Effector memory CD4-positive, alpha-beta T cell (primary cell): ENCODE results near the gene CGB8.
A peak's percentile ranks its signal among the peaks of the same experiment; 100 is the strongest.
"Not testable (repeated sequence)": the region's sequence is repeated elsewhere in the genome, so short reads cannot be mapped to it uniquely, and the experiment has no call there.

ENCODE experiments used
- DNase-seq, 3 donors: peaks; one replicate each; pipeline ENCODE4 v3.0.0-alpha.2; 2020
- H3K27ac ChIP-seq: 2 replicates; pipeline ENCODE4 v1.7.0; 2013; ENCODE audit warnings: mild to moderate bottlenecking, low read length, moderate library complexity; ENCODE audit not compliant: insufficient read depth, poor library complexity, severe bottlenecking
- H3K27me3 ChIP-seq: replicated peaks from 2 replicates; pipeline ENCODE4 v1.7.0; 2013; ENCODE audit warnings: mild to moderate bottlenecking, low read length; ENCODE audit not compliant: insufficient read depth, control insufficient read depth, poor library complexity, severe bottlenecking
- H3K36me3 ChIP-seq: 2 replicates; pipeline ENCODE4 v1.7.0; 2013; ENCODE audit warnings: mild to moderate bottlenecking, low read length, moderate library complexity; ENCODE audit not compliant: control insufficient read depth, insufficient read depth
- H3K4me1 ChIP-seq: 2 replicates; pipeline ENCODE4 v1.7.0; 2013; ENCODE audit warnings: low read length, mild to moderate bottlenecking; ENCODE audit not compliant: control insufficient read depth, insufficient read depth, poor library complexity, severe bottlenecking
- H3K4me3 ChIP-seq: 2 replicates; pipeline ENCODE4 v1.7.0; 2013; ENCODE audit warnings: low read length, low read depth, mild to moderate bottlenecking; ENCODE audit not compliant: insufficient read depth, poor library complexity, severe bottlenecking
- H3K9me3 ChIP-seq: 2 replicates; pipeline ENCODE4 v1.7.0; 2013; ENCODE audit warnings: mild to moderate bottlenecking, low read length, moderate library complexity; ENCODE audit not compliant: control insufficient read depth

Gene CGB8

GRCh38 chr19:49084206-49085019 is 35.5 kb upstream of the CGB8 start:
- DNase-seq, result no peak
- Histone ChIP-seq H3K4me1 (peaks cover 16% of the 10 kb centered on the region), H3K27ac (peak overlapping the region; percentile 84), H3K4me3 (peak overlapping the region; percentile 74), H3K36me3 (peaks cover 14% of the 10 kb centered on the region), H3K9me3 (no peaks in the 10 kb centered on the region), H3K27me3 (no peaks in the 10 kb centered on the region)

GRCh38 chr19:49081273-49081672 is 32.4 kb upstream of the CGB8 start:
- Histone ChIP-seq H3K36me3 (no peaks in the 10 kb centered on the region), H3K4me1 (peaks cover 4% of the 10 kb centered on the region), H3K4me3 (no peak overlapping the region), H3K27ac (no peak overlapping the region), H3K9me3 (no peaks in the 10 kb centered on the region), H3K27me3 (no peaks in the 10 kb centered on the region)
- DNase-seq, result no peak

DNA sequence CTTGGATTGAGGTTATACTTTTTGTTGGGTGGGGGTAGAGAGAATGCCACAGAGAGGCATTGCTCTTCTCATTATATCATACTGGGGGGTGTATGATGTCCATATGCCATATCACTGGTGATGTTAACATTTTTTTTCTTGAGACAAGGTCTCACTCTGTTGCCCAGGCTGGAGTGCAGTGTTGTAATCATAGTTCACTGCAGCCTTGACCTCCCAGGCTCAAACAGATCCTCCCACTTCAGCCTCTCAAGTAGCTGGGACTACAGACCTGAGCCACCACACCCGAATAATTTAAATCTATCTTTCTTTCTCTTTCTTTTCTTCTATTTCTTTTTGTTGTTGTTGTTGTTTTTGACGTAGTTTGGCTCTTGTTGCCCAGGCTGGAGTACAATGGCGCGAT is 31.5 kb upstream of the CGB8 start:
- no peaks in the 10 kb centered on the region for H3K4me1 ChIP-seq
- H3K27ac ChIP-seq, result no peak overlapping the region
- H3K36me3 ChIP-seq, result no peaks in the 10 kb centered on the region
- no peaks in the 10 kb centered on the region for H3K27me3 ChIP-seq
- no peaks in the 10 kb centered on the region for H3K9me3 ChIP-seq
- no peak for DNase-seq
- H3K4me3 ChIP-seq, result no peak overlapping the region

DNA sequence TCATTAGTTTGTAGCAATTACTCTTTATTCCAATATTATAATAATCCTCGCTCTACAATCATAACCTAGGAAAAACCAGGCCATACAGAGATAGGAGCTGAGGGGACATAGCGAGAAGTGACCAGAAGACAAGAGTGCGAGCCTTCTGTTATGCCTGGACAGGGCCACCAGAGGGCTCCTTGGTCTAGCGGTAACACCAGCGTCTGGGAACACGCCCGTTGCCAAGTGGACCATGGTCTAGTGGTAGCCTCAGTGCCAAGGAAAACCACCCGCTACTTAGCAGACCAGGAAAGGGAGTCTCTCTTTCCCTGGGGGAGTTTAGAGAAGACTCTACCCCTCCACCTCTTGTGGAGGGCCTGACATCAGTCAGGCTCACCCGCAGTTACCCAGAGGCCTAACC is 26.0 kb upstream of the CGB8 start:
- not testable (repeated sequence) for H3K9me3 ChIP-seq, H3K36me3 ChIP-seq, H3K4me1 ChIP-seq, H3K4me3 ChIP-seq, DNase-seq, H3K27ac ChIP-seq
- H3K27me3 ChIP-seq, result peaks cover 18% of the 10 kb centered on the region

DNA sequence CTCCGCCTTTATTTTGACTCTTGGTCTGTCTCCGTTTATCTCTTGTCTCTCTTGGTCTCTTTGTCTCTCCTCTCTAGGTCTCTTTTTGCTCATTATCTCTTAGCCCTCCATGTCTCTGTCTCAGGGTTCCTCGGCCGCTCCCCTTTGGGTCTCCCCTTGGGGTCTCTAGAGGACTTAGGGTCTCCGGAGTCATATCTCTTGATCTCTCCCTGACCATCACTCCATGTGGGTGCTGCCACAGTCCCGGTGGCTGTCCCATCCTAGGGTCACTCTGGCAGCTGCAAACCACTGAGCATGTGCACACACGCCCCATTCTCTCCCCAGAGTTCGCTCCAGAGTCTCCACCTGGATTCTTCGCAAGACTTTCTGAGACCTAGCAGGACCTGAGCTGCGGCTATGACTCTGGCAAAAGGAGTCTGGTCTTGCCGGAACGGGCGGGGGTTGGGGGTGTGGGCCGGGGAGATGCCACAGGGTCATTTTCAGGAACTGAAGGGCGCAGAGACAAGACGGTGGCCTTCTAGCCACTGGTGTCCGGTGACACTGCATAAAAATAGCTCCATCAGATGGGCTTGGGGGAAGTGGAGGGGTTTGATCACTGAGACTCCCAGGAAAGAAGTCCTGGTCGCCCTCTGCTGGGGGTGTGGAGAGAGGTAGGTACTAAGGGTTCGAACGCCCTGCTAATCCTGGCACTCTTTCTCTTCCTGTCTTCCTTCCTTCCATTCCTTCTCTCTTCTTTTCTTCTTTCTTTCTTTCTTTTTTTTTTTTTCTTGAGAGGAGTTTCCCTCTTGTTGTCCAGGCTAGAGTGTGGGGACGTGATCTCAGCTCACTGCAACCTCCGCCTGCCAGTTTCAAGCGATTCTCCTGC is 24.8 kb upstream of the CGB8 start:
- Histone ChIP-seq H3K36me3 (no peaks in the 10 kb centered on the region), H3K4me1 (no peaks in the 10 kb centered on the region), H3K9me3 (no peaks in the 10 kb centered on the region), H3K27me3 (peaks cover 18% of the 10 kb centered on the region), H3K4me3 (no peak overlapping the region), H3K27ac (no peak overlapping the region)
- DNase-seq, result no peak

DNA sequence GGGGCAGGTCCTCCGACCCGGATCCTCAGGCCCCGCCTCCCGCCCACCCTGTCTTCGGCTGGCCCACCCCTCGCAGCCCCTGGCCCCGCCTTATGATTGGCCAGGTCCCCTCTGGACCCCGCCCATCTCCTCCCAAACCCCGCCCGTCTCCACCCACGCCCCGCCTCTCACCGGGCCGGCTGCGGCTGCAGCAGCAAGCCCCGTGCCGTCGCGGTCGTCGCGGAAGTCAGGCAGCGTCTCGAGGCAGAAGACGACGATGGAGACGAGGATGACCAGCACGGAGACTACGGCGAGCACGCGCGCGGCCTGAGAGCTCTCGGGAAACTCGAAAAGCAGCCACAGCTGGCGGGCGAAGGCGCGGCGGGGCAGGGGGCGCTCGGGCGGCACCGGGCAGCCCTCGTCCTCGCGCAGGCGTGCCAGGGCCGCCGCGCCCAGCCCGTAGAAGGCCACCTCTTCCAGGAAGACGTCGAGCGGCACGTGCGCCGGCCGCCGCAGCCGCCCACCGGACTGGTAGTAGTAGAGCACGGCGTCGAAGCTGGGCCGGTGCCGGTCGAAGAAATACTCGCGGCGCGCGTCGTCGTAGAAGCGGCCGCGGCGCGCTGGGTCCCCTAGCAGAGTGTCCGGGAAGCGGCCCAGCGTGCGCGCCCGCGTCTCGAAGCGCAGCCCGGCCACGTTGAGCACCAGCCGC is 23.1 kb upstream of the CGB8 start:
- Histone ChIP-seq H3K27ac (no peak overlapping the region), H3K27me3 (peaks cover 18% of the 10 kb centered on the region), H3K4me3 (no peak overlapping the region), H3K9me3 (no peaks in the 10 kb centered on the region), H3K4me1 (no peaks in the 10 kb centered on the region), H3K36me3 (no peaks in the 10 kb centered on the region)
- no peak for DNase-seq

- H3K27me3 ChIP-seq, result peaks cover 18% of the 10 kb centered on the region
- H3K27ac ChIP-seq, result no peak overlapping the region
- no peaks in the 10 kb centered on the region for H3K36me3 ChIP-seq
- DNase-seq, result no peak
- H3K4me3 ChIP-seq, result no peak overlapping the region
- H3K9me3 ChIP-seq, result no peaks in the 10 kb centered on the region
- H3K4me1 ChIP-seq, result no peaks in the 10 kb centered on the region
Observed at GRCh38 chr19:49070416-49070815, 21.5 kb upstream of the CGB8 start.

DNA sequence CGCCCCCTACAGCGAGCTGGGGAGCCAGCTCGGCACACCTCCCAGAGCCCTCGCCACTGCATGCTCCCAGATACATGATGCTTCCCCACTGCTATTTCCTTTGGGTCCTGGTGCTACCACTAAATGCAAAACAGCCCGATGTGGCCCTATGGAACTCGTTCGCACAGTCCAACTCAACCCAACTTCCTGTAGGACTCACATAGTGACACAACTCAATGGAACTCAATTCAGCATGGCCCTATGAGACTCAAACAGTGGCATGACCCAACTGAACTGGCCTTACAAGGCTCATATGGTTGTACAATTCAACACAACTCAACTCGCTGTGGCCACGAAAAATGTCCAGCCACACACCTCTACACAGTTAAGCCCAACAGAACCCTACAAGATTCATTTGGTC is 20.1 kb upstream of the CGB8 start:
- Histone ChIP-seq H3K27ac (no peak overlapping the region), H3K36me3 (no peaks in the 10 kb centered on the region), H3K9me3 (no peaks in the 10 kb centered on the region), H3K4me3 (no peak overlapping the region), H3K4me1 (no peaks in the 10 kb centered on the region), H3K27me3 (peaks cover 30% of the 10 kb centered on the region)
- DNase-seq, result no peak

DNA sequence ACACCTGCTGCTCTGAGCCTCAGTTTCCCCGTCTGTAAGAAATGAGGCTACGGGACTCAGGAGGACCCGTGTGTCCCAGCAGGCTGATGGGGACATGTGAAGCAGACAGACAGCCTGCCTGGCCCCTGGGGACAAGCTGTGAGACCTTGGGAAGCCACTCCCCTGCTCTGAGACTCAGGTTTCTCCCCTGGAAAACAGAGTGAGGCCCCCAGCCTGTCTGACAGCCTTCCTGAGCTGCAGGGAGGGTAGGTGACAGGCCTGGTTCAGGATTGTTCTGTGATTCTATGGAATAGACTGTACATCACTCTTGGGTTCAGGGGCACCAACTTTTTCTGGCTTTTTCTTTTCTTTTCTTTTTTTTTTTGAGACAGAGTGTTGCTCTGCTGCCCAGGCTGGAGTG is 18.6 kb upstream of the CGB8 start:
- peaks cover 22% of the 10 kb centered on the region for H3K27me3 ChIP-seq
- H3K36me3 ChIP-seq, result no peaks in the 10 kb centered on the region
- DNase-seq, result no peak
- H3K9me3 ChIP-seq, result no peaks in the 10 kb centered on the region
- H3K4me3 ChIP-seq, result no peak overlapping the region
- no peak overlapping the region for H3K27ac ChIP-seq
- H3K4me1 ChIP-seq, result no peaks in the 10 kb centered on the region
